Left ventricle myocardium superior (tissue), 1 donor: Measurements from ENCODE around the gene BNC2. TPM values are rescaled to one million over a fixed set of nuclear protein-coding genes. Genes with fewer than 3 reads are reported as not detected.

Experiments
- ATAC-seq: fragments of 200-7000 bp; cut with Tn5 transposase; one replicate; pipeline ENCODE4 v1.9.1; 2020; ENCODE audit warnings: mild to moderate bottlenecking, moderate library complexity
- DNase-seq: peaks from one replicate; pipeline ENCODE4 v3.0.0-alpha.2; 2020
- intact Hi-C: fragments of 100-400 bp; cut with micrococcal nuclease; formaldehyde crosslinking; loops from one replicate; pipeline ENCODE4 v1.11.0; 2022
- total RNA-seq: library from RNA; stranded (reverse); fragmentation: NEBNext Ultra II Directional; extraction: Animal tissue kit (Norgen Biotek cat#: 25700); gene quantifications from one replicate; pipeline ENCODE4 v1.2.1, GENCODE V29; 2021
- donor health status: DM: no; HTN: yes; CAD: no; lungs with severe emphysema.

Gene BNC2
- total RNA-seq, 1 donor from 2014 or later = 6.3 TPM

DNA sequence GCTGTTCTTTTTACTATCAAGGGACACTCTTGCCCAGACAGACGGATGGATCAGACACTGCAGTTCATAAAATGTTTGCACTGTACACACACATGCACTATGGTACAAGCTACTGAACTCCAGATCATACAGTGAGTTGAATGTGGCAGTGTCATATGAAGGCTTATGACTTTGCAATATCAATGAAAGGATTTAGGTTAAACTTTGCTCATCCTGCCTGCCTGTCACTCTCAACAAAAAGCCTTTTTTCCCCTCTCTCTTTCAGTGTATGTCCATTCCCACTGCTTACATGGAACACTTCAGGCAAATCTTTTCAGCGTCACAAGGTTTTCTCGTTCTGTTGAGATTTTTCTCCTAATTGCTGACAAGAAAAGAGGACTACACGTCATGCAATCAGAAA is 97.4 kb downstream of the BNC2 start:
- intact Hi-C loops = no loop called here
- no peak for DNase-seq

DNA sequence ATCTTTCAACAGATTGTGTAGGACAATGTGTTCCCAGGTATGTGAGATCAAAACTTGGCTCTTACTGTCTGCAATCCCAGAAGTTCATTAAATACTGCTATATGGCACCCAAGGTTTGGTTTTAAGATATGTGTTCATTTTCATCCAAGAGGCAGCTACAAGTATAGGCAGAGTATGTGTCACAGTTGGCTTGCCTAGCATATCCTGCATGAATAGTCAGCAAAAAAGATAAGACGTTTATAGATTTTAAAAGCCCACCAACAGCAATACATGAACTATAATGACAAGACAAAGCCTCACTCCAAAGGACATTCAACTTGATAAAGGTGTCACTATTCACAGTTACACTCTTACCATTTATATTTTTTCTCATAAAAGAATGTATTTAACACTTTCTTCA is 99.1 kb downstream of the BNC2 start:
- no peak for ATAC-seq

More for the DNA sequence above, 97.4 kb downstream of the BNC2 start:
- ATAC-seq = no peak

DNA sequence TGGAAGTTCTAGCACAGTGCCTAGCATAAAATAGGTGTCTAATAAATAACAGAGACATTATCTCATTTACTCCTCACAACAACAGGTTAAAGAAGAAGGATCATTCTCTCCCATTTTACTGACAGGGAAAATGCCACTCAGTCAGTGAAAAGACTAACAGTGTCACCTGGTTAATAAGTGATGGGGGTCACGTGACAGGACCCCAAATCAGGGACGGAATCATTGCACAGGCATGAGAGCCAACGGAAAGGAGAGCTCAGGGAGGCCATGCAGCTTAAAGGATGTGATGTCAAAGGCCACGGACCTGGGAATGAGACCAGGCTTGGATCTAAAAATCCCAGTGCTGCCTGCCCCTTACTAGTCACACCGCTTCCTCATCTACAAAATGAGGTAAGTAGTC is 101.2 kb downstream of the BNC2 start:
- DNase-seq (no peak), ATAC-seq (no peak)
- intact Hi-C loops = no loop called here

More for the DNA sequence above, 99.1 kb downstream of the BNC2 start:
- intact Hi-C loops = no loop called here
- DNase-seq = no peak

DNA sequence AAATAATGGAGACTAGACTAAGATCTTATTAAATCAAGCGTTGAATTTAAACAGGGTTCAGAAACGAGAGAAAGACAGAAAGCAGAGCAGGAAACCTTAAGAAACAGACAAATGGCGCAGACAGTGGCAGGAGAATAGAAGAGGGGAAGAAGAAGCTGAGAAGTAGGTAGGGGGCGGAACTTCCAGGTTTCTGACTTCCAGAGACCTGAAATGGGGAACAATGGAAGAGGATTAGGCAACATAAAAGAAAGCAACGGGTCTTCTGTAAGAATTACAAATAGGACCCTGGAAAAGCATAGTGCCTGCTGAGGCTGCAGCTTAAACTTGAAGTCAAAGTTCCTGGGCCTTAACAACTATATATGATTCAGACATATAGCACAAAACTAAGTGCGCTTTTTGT is 101.7 kb downstream of the BNC2 start:
- ATAC-seq (no peak), DNase-seq (no peak)
- intact Hi-C loops = no loop called here

DNA sequence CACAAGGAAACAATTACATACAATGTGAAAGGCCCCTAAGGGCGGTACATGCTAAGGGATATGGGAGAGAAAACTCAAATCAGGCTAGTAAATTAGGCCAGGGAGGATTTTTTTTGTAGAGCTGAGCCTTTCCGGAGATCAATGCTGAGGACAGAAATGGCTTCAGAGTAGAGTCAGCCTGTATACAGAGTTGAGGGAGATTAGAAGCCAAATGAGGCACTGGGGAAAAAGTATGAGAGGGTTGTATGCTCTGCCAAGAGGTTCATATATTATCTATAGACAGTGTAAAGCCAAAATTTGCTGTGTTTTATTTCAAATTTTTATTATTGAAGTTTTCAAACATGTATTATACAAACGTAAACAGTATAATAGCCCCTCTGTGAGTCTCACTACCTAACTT is 103.1 kb downstream of the BNC2 start:
- no peak for DNase-seq
- intact Hi-C loops = no loop called here
- ATAC-seq = no peak

DNA sequence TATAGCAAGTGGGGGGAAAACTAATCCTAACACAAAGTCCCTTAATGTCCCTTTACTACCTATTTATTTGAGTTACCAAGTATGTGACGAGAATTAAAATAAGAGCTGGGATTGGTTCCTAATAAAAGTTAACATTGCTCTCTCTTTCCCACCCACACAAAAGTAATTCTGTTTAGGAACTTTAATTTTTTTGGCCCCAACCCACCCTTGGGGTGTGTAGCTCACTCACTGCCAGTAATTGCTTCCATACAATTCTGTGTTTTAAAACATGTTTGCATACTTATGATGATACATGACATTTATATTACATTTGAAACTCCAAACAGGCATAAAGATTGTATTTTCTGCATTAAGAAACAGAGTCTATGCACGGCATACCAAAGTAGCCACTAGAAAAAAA is 106.5 kb downstream of the BNC2 start:
- DNase-seq (no peak), ATAC-seq (no peak)
- intact Hi-C loops = no loop called here

DNA sequence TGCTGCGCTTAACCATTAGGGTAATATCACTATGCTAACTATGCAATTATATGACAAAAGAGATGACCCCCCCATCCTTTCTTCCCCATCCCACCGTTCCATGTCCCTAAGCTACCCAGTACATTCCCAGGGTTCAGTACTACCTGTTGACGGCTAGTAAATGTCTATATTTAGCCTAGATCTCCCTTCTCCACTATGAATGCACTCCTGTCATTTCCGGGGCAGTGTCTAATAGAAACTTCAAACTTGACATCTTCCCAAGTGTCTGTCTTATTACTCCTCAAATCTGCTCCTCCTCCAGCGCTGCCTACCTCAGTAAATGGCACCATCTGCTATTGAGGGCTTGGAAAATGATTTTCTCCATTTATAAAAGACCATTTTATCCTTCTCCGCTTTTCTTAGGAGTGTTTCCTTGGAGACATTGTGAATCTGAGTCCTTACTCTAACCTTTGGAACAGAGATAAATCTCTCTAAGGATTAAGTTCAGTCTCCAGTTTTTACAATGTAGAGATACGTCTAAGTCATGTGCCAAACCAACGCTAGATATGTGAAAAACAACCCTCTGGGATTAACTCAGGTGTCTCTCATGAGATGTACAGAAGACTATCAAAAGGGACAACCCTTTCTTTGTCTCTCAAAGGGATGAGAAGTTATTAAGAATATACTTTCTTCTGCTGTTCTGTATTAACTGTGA is 114.9 kb downstream of the BNC2 start:
- DNase-seq = no peak
- intact Hi-C loops = no loop called here
- no peak for ATAC-seq

DNA sequence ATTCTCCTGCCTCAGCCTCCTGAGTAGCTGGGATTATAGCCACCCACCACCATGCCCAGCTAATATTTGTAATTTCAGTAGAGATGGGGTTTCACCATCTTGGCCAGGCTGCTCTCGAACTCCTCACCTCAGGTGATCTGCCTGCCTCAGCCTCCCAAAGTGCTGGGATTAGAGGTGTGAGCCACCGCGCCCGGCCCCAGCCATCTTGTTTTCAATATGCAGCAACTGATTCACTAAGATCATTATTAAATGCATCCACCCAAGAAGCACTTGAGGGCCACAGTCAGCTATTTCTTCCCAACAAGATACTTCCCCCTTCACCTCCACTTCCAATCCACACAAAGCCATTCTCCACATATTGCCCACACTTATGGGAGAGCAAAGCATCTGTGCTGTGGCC is 115.8 kb downstream of the BNC2 start:
- intact Hi-C loops = no loop called here
- no peak for DNase-seq
- ATAC-seq = no peak

DNA sequence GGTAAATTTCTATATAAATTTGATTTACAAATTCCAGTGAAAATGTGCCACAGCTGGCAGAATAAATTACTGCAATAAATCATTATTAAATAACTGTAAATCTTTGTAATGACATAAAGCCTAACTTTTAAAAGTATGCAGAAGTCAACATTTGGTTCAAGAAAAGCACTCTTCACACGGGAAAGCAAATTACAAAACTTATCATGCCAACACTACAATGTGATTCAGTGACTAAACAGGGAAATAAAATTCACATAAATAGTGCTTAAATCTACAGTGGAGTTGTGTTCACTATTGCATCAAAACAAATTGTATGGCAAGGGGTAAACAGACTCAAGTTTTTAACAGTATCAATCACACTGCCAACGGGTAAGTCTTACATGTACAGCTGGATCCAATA is 117.2 kb downstream of the BNC2 start:
- DNase-seq = no peak
- intact Hi-C loops = no loop called here
- ATAC-seq = no peak

DNA sequence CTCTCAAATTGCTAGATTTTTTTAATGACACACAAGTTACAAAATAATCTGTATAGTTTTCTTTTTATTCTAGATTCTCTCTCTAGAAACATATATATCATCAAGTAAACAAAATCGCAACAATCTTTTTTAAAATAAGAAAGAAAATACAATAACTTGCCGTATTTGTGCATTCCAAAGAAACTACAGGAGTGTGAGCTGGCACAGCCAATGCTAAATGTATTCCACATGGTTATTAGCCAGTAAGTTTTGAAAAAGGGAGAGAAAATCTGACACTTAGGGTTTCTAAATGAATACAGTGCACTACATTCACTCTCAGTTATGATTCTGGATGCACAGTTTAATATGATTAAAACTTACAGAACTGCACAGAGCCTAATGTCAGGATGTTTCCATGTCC is 117.9 kb downstream of the BNC2 start:
- DNase-seq (no peak), ATAC-seq (no peak)
- intact Hi-C loops = no loop called here

DNA sequence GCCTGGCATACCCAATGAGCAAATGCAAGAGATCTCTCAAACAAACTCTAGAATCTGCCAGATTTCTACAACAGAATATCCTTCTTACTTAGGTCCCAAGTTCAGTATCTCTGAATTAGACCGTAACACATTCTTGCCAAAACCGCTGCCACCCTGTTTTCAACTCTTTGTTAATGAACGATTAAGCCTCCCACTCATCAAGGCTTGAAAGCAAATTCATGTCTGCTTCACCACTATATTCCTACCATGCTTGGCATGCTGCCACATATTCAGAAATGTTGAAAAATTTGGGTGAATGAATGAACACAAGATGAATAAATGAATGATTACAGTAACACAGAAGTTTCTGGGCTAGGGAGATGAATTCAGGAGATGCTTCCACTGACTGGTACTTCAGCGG is 119.9 kb downstream of the BNC2 start:
- ATAC-seq = no peak
- no peak for DNase-seq
- intact Hi-C loops = no loop called here

DNA sequence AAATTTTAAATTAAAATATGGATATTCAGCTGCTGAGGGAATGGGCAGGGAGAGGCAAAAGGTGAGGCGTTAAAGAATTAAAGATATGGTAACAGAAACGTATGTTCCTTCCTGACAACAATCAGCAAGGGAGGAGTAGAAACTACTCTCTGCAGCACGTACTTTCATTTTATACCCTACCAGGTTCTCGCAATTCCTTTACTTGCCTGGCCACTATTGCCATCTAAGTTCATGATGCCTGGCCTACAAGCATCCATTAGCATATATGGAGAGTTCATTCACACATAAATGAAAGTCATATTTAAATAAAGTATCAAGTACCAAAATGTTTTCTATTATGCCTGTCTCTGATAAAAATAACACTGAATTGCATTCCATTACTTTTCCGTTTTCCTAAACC is 125.1 kb downstream of the BNC2 start:
- ATAC-seq = no peak
- DNase-seq = no peak
- intact Hi-C loops = no loop called here

DNA sequence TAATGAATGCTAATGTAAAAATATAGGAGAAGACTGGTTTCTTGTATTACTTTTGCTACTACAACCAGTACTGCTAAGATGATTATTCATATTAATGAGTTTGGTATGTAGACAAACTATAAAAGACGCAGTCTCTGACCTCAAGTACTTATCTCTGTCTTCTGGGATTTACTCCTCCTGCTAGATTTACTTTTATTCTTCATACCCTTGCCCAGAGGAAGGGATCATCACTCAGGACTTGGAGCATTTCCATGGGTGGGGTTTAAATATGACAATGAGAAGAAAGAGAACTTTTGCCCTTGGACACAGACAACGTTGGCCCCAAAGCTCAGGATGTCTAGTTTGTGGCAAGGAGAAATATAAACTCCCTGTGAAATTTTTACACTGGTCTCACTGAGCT is 126.1 kb downstream of the BNC2 start:
- ATAC-seq (no peak), DNase-seq (no peak)
- intact Hi-C loops = no loop called here

DNA sequence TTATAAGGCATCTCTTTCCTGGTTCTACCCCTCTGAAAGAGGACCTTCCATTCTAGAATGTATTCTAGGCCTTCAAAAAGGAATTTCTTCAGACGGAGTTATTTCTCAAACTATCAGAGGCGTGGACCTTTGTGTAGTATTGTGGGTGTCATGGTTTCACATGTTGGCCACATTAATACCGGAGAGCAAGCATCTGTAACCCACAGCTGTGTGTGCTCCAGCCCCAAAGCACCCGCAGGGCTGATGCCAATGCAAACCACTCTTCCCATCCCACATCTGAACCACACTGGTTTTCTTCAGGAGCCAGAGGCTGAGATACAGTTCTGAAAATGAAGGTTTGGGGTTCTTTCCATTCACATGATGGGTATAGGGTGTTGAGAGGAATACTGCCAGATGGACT is 127.1 kb downstream of the BNC2 start:
- DNase-seq (no peak), ATAC-seq (no peak)
- intact Hi-C loops = no loop called here

DNA sequence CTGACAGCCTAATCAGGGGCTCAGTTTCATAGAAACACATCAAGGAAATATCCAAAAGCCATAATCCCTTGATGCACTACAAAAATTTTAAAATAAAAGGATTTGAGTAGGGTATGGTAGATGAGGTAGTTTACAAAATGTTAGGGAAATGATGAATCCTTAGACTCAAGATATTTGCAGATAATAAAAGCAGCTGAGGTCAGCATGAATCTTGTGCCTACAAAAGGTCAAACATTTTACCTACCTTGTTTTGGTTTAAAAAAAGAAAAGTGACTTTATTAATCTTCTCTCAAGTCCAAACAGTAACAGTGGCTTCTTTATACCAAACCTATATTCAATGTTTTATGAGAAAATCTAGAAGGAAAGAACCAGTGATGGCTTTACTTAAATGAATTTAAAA is 135.5 kb downstream of the BNC2 start:
- intact Hi-C loops = no loop called here
- no peak for ATAC-seq
- no peak for DNase-seq

DNA sequence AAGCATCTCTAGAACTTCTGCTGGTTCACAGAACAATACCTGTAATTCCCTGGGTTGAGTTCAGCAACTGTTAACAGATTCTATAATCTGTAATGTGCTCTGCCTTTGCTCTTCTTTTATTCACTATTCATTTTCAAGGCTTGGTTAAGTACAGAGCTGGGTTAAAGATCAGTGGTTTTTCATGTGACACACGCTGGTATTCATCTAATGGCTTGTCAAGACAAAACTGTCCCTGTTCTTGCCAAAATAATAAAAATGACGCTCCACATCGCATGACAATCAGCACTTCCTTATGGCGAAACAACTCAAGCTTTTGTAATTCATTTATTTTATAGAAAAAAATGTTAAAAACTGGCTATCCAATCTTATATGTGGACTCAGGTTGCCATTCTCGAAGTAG is 137.9 kb downstream of the BNC2 start:
- DNase-seq (no peak), ATAC-seq (no peak)
- intact Hi-C loops = no loop called here

DNA sequence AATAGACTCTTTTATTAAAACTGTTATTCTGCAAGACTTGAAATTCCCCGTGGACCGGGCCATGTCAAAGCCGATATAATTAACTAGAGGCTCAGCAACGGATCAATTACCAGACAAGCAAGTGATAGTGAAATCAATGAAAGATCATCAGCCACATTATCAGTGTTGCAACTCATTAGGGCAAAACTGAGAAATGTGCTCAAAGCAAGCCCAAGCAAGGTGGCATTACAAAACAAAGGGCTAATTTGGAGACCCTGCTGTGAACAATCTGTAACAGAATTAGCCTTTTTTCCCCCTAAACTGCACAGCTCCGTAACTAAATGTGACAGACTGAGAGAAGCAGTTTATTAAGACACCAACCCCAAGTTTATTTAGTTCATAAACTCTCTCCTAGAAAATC is 140.3 kb downstream of the BNC2 start:
- ATAC-seq (no peak), DNase-seq (no peak)
- intact Hi-C loops = no loop called here

DNA sequence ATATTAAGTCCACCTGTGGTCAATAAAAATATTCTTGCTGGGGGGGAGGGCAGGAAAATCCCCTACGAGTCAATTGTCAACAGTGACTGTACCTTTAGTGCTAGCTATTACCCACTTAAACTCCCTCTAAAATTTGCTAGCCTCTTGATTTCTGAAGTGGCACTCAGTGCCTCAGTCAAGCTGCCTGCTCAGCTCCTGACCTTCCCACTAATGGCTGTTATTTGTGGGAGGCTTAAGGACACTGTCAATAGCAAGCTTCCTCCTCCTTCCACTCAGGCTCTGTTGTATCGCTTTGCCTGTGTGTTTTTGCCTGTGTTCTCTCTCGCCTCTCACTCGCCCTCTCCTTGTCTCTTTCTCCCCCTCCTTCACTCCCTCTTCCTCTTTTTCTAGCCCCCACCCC is 140.8 kb downstream of the BNC2 start:
- DNase-seq (no peak), ATAC-seq (no peak)
- intact Hi-C loops = no loop called here

DNA sequence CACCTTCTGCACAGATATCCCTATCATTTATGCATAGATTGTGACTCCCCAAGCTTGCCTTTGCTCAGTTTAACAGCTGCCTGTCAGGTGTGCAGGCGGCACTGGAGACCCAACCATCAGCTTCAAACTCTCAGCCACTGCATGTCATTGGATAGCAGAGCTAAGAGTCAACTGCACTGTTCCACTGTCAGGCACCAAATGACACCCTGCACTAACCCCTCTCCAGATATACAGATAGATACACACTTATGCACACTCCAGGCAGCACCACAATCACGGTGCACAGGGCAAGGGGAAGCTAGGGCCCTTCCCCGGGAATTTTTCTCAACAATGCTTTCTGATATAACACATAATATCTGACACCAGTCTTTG is 142.3 kb downstream of the BNC2 start:
- ATAC-seq = no peak
- DNase-seq = no peak
- intact Hi-C loops = no loop called here

DNA sequence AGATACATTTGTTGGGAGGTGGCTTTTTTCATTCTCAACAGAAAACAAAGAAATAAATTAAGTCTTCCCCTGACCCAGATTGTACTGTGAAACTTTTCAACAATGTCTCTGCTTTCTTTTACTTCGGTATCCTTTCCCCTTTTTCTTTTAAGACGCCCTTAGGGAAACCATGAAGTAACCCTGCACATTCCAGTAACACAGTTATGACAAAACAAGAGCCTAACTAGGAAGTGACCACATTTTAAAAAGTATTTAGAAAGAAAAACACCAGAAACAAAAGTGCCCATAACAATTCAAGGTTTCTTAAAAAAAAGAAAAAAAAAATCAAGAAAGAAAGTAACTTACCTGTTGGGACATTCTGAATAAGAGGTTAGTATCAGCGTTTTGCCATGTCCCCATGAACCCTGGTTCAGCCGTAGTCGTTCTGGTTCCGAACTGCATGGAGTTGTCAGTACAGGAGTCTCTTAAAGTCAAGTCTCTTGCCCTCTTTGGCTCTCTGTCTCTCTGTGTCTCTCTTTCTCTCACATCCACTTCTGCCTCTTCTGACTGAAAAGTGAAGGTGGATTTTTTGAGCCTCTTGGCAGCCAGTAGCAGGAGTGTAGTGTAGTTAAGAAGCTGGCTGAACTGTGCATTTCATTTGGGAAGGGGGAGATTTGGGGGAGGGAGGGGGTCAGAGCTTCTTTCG is 142.9 kb downstream of the BNC2 start:
- peak; percentile 27 for ATAC-seq
- no peak for DNase-seq
- intact Hi-C loops = no loop called here

DNA sequence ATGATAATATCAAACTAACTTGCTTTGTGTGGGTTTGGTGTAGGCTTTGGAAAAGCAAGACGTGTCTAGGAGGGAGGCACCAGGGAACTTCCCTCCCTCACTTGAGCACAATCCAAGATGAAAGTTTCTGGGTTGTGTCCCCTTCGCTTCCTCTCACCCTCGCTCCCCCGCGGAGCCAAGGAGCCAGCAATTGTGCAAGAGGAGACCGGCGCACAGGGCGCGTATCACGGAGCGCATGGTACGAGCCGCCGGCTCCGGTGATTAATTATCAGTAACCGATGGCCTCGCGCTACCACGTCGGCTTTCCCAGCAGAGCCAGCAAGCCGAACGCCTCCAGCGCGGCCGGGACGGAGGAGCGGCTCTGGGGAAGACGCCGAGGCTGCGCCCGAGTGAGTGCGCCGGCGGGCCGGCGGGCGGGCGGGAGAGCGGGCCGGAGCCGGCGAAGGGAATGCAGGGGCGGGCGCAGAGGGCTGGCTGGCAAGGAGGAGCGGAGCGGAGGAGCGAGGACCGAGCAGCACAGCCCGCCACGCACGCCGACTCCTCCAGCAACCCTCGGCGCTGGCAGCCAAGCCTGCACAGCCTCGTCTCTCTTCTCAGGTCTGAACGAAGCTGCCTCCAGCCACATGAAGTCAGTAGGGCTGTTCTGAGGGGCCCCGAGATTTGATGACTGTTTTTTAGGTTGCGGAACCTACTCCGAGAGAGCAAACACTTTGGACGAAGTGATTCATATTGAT is 143.6 kb downstream of the BNC2 start:
- peak; percentile 93 for ATAC-seq
- peak; percentile 82 for DNase-seq
- intact Hi-C loops = no loop called here
